ENCODE measurements around the gene HPCAL1. TPM values are rescaled to one million over a fixed set of nuclear protein-coding genes. Genes with fewer than 3 reads are reported as not detected.

The HPCAL1 gene
- total RNA-seq, 1 donor from 2014 or later = 13.1 TPM

DNA sequence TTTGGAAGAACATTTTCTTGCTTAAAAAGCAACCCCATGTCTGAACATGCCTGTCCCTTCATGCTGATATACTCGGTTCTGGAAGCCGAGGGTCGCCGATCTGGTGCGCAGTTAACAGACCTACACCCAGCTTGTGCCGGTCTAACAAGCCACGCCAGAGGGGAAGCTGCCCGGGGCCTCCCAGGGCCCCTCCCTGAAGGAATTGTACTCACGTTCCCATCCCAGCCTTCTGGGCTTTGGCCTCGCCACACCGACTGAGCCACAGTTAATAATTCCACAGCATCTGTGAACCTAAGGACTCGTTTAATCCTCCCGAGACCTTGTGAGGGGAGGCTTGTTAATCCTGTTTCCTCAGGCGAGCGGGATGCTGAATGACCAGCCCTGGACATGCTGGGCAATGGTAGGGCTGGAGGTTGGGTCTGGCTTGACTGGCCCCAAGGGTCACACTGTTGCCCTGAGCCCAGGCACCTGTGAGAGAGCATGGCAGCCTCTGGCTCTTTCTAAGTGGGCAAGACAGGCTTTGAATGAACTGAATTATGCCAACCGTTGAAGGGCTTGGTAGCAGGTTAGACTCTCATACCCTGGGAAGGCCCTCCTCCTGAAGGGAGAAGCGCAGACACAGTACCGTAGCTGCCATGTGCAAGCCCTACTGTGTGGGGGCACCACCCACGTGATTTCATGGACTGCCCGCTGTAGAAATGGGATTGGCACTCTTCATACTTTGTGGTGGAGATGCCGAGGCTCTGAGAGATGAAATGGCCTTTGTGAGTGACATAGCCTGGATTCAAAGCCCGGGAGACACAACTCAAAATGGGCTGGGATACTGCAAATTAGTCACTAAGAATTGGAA is 173.3 kb downstream of the HPCAL1 start:
- H3K4me1 Mint-ChIP-seq (ENCODE audit: low read depth, unreplicated experiment) = peaks cover 22% of the 10 kb centered on the region
- no peak for TF ChIP-seq CTCF (IDR thresholded peaks at IDR 0.05; ENCODE audit: partially characterized antibody, unreplicated experiment)
- H3K27ac Mint-ChIP-seq (ENCODE audit: unreplicated experiment) = peak overlapping the region; percentile 72
- no peak overlapping the region for H3K4me3 Mint-ChIP-seq (ENCODE audit: unreplicated experiment)
- H3K36me3 Mint-ChIP-seq (ENCODE audit: unreplicated experiment) = no peaks in the 10 kb centered on the region
- peaks cover 2% of the 10 kb centered on the region for H3K9me3 Mint-ChIP-seq (ENCODE audit: unreplicated experiment)
- H3K27me3 Mint-ChIP-seq (ENCODE audit: unreplicated experiment) = peaks cover 12% of the 10 kb centered on the region
- no peak for DNase-seq

DNA sequence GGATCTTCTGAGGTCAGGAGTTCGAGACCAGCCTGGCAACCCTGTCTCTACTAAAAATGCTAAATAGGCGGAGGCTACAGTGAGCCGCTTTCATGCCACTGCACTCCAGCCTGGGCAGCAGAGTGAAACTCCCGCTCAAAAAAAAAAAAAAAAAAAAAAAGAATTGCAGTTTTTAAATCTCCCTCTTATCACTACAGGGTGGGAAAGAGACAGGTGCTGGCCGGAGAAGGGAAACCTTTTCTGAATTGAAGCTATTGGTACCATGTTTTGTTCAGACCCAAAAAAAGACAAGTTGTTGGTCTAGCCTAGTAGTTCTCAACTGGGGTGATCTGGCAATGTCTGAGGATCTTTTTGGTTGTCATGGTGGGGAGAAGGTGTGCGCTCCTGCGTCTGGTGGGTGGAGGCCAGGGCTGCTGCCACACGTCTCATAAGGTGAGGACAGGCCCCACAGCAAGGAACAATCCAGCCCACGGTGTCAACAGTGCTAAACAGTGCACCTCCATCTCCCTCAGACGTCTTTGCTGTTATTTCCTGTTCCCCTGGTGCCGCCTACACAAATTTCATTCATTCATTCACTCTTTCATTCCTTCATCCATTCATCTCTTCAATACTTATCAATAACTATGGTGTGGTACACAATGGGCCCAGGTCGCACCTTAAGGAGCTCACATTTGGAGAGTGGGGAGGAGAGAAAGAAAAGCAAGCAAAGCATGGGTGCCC is 174.2 kb downstream of the HPCAL1 start:
- TF ChIP-seq CTCF (IDR thresholded peaks at IDR 0.05; ENCODE audit: partially characterized antibody, unreplicated experiment) = no peak
- Mint-ChIP-seq H3K9me3 (ENCODE audit: unreplicated experiment) (peaks cover 2% of the 10 kb centered on the region), H3K4me3 (ENCODE audit: unreplicated experiment) (no peak overlapping the region), H3K4me1 (ENCODE audit: low read depth, unreplicated experiment) (peaks cover 20% of the 10 kb centered on the region), H3K27ac (ENCODE audit: unreplicated experiment) (no peak overlapping the region), H3K27me3 (ENCODE audit: unreplicated experiment) (peaks cover 12% of the 10 kb centered on the region), H3K36me3 (ENCODE audit: unreplicated experiment) (no peaks in the 10 kb centered on the region)
- no peak for DNase-seq

Other genes starting within 250 kb of the HPCAL1 start
- not detected for gene CYS1, start 222.5 kb upstream of the HPCAL1 start, total RNA-seq (ENCODE audit: unreplicated experiment)
- 21.2 TPM for gene RRM2, start 180.2 kb upstream of the HPCAL1 start, total RNA-seq (ENCODE audit: unreplicated experiment)
- 88.0 TPM for gene ODC1, start 145.4 kb downstream of the HPCAL1 start, total RNA-seq (ENCODE audit: unreplicated experiment)

Data from glutamatergic neuron (in vitro differentiated cells).